GM19395 (cell line): ENCODE measurements around the gene CYBA.
A peak's percentile ranks its signal among the peaks of the same experiment; 100 is the strongest.

Source experiments
- ATAC-seq: cut with Tn5 transposase; IDR thresholded peaks from one replicate; pipeline ENCODE4 v1.9.1; 2021; ENCODE audit warnings: mild to moderate bottlenecking, moderate library complexity; ENCODE audit not compliant: unreplicated experiment

The CYBA gene

DNA sequence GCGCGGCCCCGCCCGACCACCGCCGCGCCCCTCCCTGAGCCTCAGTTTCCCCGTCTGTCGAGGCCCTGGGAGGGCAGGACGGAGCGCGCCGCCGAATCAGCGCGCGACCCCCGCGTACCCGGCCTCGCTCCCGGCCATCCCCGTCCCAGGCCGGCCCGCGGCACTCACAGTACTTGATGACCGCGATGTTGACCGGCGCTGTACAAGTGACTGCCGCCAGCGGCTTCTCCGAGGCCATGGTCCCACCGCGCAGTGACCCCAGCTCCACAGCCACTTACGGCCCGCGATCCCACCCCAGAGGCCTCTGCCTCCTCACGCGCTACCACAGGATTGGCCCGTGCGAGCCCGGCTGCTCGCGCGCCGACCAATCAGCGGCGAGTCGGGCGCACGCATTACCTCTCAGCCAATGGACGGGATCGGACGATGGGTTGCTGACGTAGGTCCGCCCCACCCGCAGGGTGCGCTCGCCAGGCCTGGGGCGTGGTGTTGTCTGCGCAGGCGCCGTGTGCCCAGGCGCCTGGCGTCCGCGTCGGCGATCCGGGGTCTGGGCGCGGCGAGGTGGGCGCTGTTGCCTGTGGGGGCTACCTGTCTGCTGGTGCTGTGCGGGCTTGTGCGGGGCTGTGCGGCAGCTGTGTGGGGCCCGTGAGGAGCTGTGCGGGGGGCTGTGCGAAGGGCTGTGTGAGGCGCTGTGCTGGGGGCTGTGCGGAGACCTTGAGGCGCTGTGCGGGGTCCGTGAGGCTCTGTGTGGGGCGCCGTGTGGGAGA lies 12.2 kb upstream of the CYBA start, which contains the start of gene MVD:
TSS of gene MVD (minus strand) at position 249 of the 764 bp plus-strand sequence. CDS start at position 238, 11 bp downstream.
- peak; percentile 93 for ATAC-seq

DNA sequence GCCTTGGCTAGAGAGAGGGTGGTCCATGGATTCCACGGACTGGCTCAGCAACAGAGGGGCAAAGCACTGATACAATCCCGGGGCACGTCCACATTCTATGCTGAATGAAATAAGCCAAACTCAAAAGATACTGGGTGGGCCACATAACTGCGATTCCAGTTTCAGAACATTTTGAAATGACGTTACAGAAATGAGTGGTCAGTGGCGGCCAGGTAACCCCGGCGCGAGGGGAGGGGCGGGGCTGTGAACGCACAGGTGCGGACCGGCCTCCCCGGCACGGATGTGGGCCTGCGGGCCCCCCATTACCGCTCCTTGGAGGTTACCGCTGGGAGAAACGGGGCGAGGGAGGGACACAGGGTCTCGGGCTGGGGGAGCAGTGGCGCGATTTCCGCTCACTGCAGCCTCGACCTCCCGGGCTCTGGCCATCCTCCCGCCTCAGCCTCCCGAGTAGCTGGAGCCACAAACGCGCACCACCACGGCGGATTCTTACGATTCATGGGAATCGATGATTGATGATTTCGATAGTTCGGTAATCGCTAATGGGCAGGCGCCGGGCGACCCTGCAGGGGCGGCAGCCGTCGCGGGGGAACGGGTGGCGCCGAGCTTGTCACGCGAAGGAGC lies 11.5 kb upstream of the CYBA start:
- no peak for ATAC-seq

DNA sequence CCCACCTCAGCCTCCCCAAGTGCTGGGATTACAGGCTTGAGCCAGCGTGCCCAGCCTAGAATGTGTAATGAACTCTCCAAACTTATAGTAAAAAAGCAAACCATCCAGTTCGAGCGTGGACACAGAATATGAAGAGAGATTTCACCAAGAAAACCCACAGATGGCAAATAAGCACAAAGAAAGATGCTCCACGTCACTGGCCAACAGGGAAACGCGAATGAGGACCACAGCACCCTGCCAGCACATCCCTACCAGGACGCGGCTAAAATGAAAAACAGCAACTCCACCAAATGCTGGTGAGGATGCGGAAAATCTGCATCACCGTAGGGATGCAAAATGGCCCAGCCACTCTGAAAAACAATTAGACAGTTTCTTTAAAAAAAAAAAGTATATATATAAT lies 10.6 kb upstream of the CYBA start:
- ATAC-seq, result no peak

DNA sequence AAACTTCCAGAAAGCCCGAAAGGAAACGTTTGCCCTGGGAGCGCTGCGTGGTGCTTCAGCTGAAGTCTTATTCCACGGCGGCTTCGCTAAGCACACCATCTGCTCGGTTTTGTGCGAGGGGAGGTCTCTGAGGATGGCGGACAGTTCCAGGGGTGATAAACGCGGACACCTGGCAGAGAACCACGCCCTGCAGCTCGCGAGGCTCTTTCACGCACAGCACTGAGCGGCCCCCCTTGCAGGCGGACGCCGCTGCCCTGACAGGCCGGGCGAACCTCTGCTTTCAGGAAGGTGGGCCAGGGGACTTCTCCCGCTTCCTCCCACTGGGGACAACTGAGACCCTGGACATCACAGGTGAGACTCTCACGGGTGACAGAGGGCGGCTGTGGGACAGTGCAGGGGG lies 8.3 kb upstream of the CYBA start:
- ATAC-seq, result no peak

DNA sequence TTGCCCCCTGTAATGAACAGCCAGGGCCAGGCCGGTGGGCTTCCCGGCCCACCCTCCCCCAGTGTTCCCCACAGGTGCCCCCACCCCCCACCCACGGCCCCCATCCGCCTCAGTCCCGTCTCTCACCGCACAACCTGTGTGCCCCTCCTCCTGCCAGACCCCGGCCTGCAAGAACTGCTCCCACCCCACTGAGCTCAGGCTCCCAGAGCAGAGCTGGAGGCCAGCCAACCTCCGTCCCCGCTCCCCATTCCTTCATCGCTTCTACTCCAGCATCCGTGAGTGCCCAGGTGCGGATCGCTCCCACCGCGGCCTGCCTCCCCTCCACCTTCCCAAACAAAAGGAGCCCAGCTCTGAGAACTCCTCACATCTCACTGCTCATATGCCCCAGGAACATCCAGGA lies 7.9 kb upstream of the CYBA start:
- no peak for ATAC-seq

DNA sequence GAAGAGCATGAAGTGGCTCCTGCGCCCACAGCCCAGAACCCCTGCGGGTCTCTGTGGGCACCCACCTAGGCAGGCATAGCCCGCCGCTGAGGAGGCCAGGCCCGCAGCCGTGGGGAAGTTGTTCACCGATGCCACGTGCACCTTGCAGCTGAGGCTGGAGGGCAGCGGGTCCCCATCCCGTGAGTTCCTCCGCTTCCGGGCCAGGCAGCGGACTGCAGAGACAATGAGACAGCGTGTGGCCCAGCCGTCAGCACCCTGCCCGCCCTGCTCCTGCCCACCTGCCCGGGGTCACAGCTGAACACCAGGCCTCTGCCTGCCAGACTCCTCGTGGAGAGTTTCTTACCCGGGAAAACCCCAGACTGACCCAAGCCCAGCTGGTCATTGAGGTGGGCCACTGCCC lies 6.5 kb upstream of the CYBA start:
- no peak for ATAC-seq

DNA sequence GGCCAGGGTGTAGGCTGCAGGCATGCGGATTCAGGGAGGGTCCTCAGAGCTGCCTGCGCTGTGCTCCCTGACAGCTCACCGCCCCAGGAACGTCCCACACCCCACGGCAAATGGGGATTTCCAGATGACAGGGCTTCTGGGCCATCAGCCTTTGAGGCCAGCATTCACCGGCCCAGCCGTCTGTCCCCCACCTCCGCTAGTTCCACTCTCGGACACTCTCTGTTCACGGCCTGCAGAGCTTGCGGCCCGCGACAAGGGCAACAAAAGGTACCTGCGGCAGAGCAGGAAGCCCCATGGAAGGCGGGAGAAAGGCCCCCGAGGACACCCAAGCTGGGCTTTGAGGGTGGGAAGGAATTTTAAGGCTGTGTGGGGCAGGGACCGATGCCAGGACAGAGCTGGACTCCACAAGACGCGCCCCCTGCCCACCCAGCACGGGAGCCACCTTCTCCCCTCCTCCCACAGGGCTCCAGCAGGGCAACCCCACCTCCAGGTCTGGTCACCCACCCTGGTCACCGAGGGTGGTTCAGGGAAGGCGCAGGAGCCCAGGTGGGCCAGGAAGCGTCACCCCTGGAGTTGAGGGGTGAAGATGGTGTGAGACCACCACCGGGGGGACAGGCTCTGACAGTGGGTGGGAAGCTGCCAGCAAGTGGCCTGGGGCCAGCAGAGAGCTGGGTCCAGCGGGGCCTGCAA lies 5.6 kb upstream of the CYBA start:
- no peak for ATAC-seq

DNA sequence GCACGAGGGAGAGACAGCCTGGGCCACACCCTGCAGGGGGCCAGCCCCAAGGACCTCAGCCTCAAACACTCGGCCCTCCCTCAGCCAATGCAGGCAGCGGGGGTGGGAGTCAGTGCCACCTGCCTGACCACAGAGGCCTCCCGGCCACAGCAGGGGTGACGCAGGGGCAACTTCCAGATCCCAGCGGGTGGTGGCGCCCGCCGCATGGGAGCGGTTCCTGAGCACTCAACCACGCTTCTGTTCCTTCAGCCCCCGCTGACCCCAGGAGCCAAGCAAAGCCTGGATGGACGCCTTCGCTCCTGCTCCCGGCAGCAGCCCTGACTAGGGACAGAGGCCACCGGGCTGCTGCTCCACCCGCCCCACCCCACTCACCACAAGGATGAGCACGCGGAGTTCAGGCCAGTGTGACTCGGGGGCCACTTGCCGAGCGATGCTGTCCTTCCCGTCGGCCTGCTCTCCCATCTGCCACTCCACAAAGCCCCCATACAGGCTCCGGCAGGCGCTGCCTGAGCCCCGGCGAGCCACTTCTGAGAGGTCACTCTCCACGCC lies 5.0 kb upstream of the CYBA start:
- no peak for ATAC-seq

DNA sequence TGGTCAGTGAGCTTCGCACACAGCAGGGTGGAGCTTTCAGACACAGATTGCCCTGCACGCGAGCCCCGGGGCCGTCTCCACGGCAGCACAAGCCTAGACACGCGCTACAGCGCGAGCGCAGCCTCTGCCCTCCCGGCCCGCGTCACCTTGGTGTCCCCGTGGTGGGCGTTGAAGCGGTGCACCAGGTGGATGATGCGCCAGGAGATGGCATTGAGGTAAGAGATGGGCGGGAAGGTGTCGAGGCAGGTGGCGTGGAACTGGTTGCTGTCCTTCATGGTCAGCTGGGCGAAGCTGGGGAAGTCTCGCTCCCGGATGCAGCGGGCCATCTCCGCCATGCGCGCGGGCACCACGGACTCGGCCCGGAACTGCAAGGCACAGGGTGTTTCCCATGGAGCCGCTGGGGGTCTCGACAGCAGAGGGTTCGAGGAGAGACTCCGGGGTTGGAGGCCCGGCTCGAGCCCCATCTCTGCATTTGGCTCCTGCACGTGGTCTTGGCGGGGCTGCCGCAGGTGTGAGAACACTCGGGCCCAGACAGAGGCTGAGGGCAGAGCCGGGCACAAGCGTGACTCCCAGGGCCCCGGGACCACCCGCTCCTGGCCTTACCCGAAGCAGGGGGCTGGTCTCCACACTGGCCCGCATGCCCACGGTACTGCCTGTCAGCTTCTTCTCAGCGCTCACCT lies 4.3 kb upstream of the CYBA start:
- no peak for ATAC-seq

DNA sequence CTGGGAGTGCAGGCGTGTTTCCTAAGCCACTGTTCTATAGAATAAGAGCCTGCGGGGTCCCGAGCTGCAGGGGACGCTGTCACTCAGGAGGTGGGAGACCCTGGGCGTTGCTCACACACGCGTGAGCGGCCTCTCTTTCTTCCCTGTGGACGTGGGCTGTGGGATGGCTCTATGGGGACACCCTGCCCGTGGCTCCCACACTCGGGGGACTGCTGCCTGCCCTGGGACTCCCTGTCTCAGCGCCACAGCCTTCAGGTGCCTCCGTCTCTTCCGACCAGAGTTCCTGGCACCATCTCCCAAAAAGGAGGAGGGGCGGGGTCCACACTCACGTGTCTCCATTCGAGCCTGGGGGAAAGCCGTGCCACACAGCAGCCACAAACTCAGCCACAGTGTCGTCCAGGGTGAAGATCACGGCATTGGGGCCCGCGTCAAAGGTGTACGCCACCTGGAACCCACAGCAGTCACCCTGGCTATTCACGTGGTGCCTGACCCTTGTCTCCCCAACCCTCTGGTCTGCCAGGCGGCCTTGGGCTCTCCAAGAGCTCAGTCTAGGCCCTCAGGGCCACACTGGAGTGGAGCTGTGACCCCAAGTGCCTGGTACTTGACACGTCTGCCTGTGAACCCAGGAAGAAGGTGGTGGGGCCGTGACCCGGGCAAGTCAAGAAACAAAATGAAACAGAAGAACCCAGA lies 3.7 kb upstream of the CYBA start:
- no peak for ATAC-seq

DNA sequence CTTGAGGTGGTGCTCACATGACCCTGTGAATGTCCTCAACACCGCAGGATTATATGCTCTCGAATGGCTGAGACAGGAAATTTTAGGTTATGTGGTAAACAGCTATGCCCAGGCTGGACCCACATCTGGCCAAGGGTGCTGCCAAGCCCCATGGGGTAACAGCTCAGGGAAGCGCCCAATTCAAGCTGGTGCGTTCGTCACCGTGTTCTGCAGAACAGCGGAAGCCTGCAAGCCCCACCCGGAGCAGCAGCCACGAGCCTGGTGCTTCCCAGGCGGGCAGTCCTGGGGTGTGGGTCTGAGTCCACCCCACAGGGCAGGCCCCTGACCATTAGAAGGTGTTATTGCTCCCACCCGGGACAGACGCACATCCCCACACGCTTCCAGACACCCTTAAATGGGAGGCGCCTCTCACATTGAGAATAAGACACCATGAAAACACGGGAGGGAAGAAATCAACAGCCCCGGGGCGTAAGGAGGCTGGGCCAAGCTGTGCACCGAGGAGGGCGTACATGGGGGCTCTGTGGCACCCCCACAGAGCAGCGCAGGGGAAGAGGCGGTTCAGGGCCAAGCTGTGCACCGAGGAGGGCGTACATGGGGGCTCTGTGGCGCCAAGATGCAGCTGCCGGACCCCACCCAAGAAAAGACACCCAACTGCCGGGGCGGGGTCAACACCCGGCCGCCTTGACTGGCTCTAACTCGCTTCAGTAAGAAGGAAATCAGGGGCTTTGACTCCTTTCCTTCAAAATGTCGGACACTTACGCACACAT lies 2.9 kb upstream of the CYBA start:
- ATAC-seq, result no peak

DNA sequence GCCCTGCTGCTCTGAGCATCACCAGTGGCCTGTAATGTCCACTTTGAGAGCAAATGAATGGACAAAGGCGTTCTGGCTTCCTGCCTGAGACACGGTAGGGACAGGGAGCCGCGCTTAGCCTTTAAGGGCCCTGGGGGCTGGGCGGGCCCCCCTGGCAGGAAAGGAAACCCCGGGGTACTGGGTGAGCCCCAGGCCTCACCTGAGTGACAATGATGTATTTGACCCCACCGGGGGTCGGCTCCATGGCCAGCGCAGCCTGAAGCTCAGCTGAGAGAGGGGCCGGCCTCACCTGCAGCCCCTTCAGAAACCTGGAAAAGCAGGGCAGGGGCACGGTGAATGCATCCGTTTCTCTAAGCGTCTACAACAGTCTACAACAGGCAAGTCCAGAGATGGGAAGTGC lies 2.2 kb upstream of the CYBA start:
- ATAC-seq, result no peak

DNA sequence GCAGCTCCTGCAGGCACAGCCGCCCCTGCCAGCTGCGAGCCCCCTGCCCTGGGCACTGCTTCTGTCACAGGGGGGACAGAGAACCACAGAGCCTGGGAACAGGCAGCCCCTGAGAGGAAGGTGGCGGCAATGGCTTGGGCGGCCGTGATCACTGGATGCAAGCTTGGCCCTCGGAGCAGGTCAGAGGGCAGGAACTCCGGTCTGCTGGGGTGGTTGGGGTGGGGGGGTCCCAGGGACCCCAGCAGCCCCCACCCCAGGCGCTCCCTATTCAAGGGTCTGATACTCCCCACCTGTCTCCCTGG lies 1.9 kb upstream of the CYBA start:
- ATAC-seq, result no peak

DNA sequence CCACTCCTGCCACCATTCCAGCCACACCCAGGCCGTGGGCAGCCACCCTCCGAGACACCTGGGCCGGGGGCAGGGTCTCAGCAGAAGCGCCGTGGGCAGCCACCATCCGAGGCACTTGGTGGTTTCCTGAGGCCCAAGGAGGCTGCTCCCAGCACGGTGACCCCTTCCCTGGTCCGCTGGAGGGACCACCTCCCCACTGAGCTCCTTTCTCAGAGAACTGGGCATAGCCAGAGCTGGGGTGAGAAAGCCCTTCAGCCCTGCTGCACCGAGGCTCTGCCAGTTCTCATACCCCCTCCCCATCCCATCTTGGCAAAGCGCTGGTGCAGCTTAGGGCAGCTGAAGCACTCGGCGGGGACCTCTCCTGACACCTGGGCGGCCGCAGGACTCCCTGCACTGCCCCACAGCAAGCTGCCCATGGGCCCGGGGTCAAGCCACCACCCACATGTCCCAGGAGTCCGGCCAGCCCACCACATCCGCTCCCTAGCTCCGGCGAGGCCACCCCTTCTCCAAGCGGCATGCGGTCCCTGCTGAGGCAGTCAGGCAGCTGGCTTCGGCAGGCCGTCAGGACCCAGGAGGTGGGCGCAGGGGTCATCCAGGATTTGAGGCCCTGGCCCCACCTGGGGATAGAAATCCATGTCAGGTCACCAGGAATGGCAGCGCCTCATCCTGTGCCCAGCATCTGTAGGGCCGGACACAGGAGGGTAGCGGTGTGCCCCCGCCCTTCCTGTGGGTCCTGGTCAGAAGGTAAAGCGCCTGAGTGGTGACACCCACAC lies 1.3 kb upstream of the CYBA start:
- ATAC-seq, result no peak

DNA sequence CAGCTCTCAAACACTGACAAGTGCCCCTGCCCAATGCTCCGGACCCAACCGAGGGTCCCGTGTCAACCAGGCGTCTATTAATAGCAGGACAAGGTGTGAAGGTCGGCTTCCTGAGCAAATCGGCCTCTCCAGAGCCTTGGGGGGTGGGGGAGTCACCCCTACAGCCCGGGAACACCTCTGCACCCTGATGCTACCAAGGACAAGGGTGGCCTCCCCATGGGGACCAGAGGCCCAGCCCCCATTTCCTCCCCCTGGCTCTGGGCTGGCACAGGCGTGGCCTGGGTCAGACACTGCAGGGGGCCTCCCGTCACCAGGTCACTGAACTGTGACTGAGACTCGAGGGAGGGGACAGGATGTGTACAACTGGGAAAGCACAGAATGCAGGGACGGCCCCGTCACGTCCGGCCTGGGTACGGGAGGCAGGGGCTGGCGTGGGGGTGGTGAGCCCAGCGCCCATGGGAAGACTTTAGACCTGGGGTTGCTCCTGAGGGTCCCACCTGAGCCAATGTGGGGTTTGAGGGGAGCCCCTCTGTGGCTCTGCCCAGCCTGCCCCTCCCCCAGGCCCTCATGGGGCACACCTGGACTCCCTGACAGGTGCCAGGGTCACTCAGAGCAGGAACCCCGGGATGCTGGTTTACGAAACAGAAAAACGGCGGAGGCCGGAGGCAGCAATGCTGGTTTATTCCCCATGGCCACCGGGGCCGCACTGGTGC lies 579 bp upstream of the CYBA start:
- peak; percentile 83 for ATAC-seq

DNA sequence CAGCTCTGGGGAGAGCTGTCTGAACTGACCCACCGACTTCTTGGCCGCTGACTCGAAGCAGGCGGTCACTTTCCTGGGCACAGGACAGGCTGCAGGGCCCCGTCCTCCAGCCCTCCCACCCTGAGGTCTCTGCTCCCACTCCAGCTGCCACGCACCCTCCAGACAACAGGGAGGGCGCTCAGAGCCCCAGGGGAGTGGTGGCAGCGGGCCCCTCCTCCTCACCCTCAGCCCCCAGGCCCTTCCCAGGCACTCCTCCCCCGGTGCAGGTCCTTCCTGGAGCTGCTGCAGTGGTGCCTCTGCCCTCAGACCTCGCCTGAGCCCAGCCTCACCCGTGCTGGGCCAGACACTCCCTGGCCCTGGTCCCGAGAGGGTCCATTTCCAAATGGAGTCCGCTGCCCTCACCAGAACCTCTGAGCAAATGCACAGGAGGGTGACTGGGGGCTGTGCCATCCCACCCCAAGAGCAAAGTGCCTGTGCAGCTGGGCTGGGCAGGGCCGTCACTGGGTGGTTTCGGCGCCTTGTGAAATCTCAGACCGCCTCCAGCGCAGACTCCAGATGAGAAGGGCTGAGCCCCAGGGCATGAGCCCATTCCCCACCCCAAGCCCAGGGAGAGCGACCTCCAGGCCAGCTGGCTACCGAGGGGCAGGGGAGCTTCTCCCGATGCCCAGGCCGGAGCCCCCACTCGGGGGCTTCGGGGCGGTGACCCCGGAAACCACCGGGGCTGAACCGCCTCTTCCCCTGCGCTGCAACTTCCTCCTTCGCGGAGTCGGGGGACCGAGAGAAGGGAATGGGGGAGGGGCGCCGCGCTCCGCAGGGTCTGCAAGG lies 717 bp downstream of the CYBA start:
- peak; percentile 19 for ATAC-seq

DNA sequence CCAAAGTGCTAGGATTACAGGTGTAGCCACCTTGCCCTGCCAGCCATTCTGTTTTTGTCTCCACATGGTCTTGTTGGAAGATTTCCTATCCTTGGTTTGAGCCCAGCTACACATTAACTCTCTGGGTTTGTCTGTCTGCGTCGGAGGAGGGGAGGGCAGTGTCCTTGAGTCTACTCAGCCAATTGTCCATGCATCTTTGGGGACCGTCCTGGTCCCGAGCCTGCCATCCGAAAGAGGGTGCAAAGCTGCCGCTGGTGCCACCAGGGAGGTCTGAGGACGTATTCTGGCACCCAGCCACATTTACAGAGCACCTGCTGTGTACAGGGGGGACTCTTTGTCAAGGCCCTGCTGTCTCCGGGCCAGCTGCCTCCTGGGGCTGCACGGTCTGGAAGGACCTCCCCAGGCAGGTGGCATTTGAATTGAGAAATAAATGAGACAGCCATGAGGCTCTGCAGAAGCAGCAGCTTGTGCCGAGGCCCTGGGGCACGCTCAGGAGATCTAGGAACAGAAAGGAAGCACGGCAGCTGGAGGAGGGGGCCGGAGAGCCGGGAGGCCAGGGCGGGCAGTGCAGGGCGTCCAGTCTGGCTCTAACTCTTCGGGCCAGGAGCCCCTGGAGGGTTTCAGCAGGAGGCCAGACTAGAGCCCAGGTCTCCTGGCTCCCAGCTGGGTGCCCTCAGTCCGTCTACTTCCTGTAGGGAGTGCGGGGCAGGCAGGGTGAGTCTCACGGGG lies 1.5 kb downstream of the CYBA start:
- no peak for ATAC-seq
